HepG2 (cell line): ENCODE results near the gene DAPK3. TPM values are rescaled to one million over a fixed set of nuclear protein-coding genes. Genes with fewer than 3 reads are reported as not detected.

Source experiments
- ATAC-seq: fragments of 200-7000 bp; cut with Tn5 transposase; 3 replicates; pipeline ENCODE4 v1.9.1; 2020; ENCODE audit warnings: mild to moderate bottlenecking, moderate library complexity
- BruUV-seq: library from RNA; stranded (reverse); fragments of 400-500 nt; replicated peaks from 2 replicates; lab custom pipeline; 2021; lab: Mats Ljungman, UMichigan
- CTCF ChIA-PET: fragments of 300-600 bp; formaldehyde crosslinking; extraction: SDS; loops from one replicate; lab custom pipeline; 2021; ENCODE audit warnings: low total read pairs, inconsistent platforms, low intra/inter-chr PET ratio; lab: Yijun Ruan, JAX
- POLR2A ChIA-PET: fragments of 350-600 bp; sonication (Branson Sonifier 250); formaldehyde crosslinking; loops from one replicate; lab custom pipeline; 2020; ENCODE audit warnings: antibody characterized with exemption, inconsistent platforms; lab: Yijun Ruan, JAX
- DNase-seq: peaks from one replicate; pipeline ENCODE4 v3.0.0-alpha.2; 2015; ENCODE audit warnings: low spot score
- FAIRE-seq: peaks from 3 replicates; lab custom pipeline; 2011; peaks lifted over from hg19 to GRCh38; lab: Jason Lieb, UNC
- H2AFZ ChIP-seq: one replicate; pipeline ENCODE4 v1.6.1; 2011; ENCODE audit warnings: low read length, inconsistent platforms
- H3K27ac ChIP-seq: fragments of 300-600 bp; 3 replicates; pipeline ENCODE4 v1.8.0; 2011; ENCODE audit warnings: mixed run types, mild to moderate bottlenecking, mixed read lengths, low read length, inconsistent platforms; ENCODE audit not compliant: insufficient read depth; ENCODE audit errors: extremely low read length
- H3K27me3 ChIP-seq, 2 experiments: fragments of 200-600 bp in 1 of 2; 2 replicates in 1 of 2; 3 replicates in 1 of 2; pipeline versions ENCODE4 v1.6.0 to v1.8.0; 2011; ENCODE audit warnings: low read length in 2 of 2, mild to moderate bottlenecking in 2 of 2, moderate library complexity in 2 of 2, inconsistent platforms in 1 of 2; ENCODE audit not compliant: insufficient read depth in 2 of 2, control insufficient read depth in 1 of 2
- H3K36me3 ChIP-seq, 2 experiments: fragments of 200-600 bp in 1 of 2; replicated peaks in 1 of 2; 2 replicates in 1 of 2; 3 replicates in 1 of 2; pipeline versions ENCODE4 v1.5.1 to v1.8.0; 2011; ENCODE audit warnings: low read length in 2 of 2, inconsistent platforms in 1 of 2; ENCODE audit not compliant: insufficient read depth in 2 of 2, control insufficient read depth in 1 of 2
- H3K4me1 ChIP-seq: 2 replicates; pipeline ENCODE4 v1.5.1; 2012; ENCODE audit warnings: low read length, inconsistent platforms; ENCODE audit not compliant: insufficient read depth
- H3K4me2 ChIP-seq: 2 replicates; pipeline ENCODE4 v1.6.0; 2011; ENCODE audit warnings: low read depth, low read length, inconsistent platforms
- H3K4me3 ChIP-seq, 3 experiments: fragments of 200-600 bp in 1 of 3; sonication (generic), shearing (Covaris generic) in 1 of 3; replicated peaks in 1 of 3; 2 replicates each; pipeline ENCODE4 v1.5.1; 2011 to 2016; ENCODE audit warnings: low read length in 3 of 3, inconsistent platforms in 2 of 3, low read depth in 2 of 3, mild to moderate bottlenecking in 2 of 3, control low read depth in 1 of 3, mixed read lengths in 1 of 3; ENCODE audit not compliant: insufficient read depth in 1 of 3
- H3K79me2 ChIP-seq: one replicate; pipeline ENCODE4 v1.6.1; 2011; ENCODE audit warnings: low read length, inconsistent platforms; ENCODE audit not compliant: insufficient read depth
- H3K9ac ChIP-seq: 2 replicates; pipeline ENCODE4 v1.6.0; 2011; ENCODE audit warnings: mild to moderate bottlenecking, low read depth, low read length, inconsistent platforms; ENCODE audit not compliant: insufficient read depth
- H3K9me3 ChIP-seq: 2 replicates; pipeline ENCODE4 v1.5.1; 2012; ENCODE audit warnings: mild to moderate bottlenecking, low read length
- H4K20me1 ChIP-seq: 2 replicates; pipeline ENCODE4 v1.6.0; 2011; ENCODE audit warnings: inconsistent platforms, mild to moderate bottlenecking, low read length, moderate library complexity; ENCODE audit not compliant: insufficient read depth
- HNF1A ChIP-seq, 2 experiments: sonication (generic) in 1 of 2; formaldehyde crosslinking in 1 of 2; IDR thresholded peaks; 2 replicates each; pipeline versions ENCODE4 v1.4.0 to v1.6.1; 2016 to 2020; ENCODE audit warnings: borderline replicate concordance in 1 of 2, low read depth in 1 of 2, mild to moderate bottlenecking in 1 of 2, missing genetic modification reagents in 1 of 2
- RBFOX2 ChIP-seq: fragments of 200-400 bp; formaldehyde crosslinking; IDR thresholded peaks from 2 replicates; pipeline ENCODE4 v1.6.1; 2017; ENCODE audit warnings: low read depth, mild to moderate bottlenecking, low read length
- ZNF704 ChIP-seq: sonication (generic); formaldehyde crosslinking; IDR thresholded peaks from 2 replicates; pipeline ENCODE4 v1.8.1; 2023; ENCODE audit warnings: mild to moderate bottlenecking, inconsistent platforms, moderate library complexity, missing genetic modification reagents, borderline replicate concordance
- ZSCAN31 ChIP-seq: sonication (generic); formaldehyde crosslinking; IDR thresholded peaks from 2 replicates; pipeline ENCODE4 v1.5.0; 2020; ENCODE audit warnings: low read depth, mild to moderate bottlenecking, missing genetic modification reagents
- WGBS: methylation state at CpG from one replicate; pipeline ENCODE4 v1.1.6; 2017; ENCODE audit warnings: low lambda C conversion rate; 5-methylcytosine and 5-hydroxymethylcytosine counted together
- in situ Hi-C: cut with HindIII; loops from 2 replicates; pipeline ENCODE4 v1.10.0; 2017; ENCODE audit warnings: low pct_unique_long_range_greater_than_20kb; ENCODE audit not compliant: extremely low pct_ligation_motif_present
- intact Hi-C: fragments of 100-400 bp; cut with micrococcal nuclease; formaldehyde crosslinking; loops from one replicate; pipeline ENCODE4 v1.10.0; 2022; ENCODE audit not compliant: unreplicated experiment
- polyA plus RNA-seq, 8 experiments: library from polyadenylated mRNA; depleted of rRNA in 3 of 8; stranded (reverse) in 7 of 8; unstranded in 1 of 8; fragments of >200 nt; fragmentation: Illumina TruSeq in 4 of 8; extraction: Trizol in 4 of 8; gene quantifications; 2 replicates each; pipeline versions ENCODE4 v1.2.1 to v1.2.3, GENCODE V29; 2011 to 2016; ENCODE audit warnings: low read depth in 4 of 8, missing spikeins in 1 of 8, mixed read lengths in 1 of 8; ENCODE audit not compliant: insufficient read depth in 1 of 8
- total RNA-seq, 5 experiments: library from RNA; depleted of rRNA; stranded (reverse); fragments of >200 nt; fragmentation: Illumina TruSeq; extraction: Trizol; gene quantifications; 2 replicates each; pipeline ENCODE4 v1.2.3, GENCODE V29; 2016; ENCODE audit warnings: low read depth in 1 of 5

Gene DAPK3
- total and polyA plus RNA-seq, 2 of the 13 experiments (the other 11 are each of a cell fraction or from before 2014, with no cell fraction given), result 30.5 to 37.3 TPM

- POLR2A ChIA-PET, result interaction anchor here (0.7 kb wide), 1 partner anchor 9 kb away, joined by 3 read pairs; no protein-coding TSS in a partner anchor
- no peak overlapping the region for H3K27ac ChIP-seq
- no TSS peak for BruUV-seq
- no peaks in the 10 kb centered on the region for H3K79me2 ChIP-seq
- H3K4me1 ChIP-seq, result no peaks in the 10 kb centered on the region
- FAIRE-seq (no peak), DNase-seq (no peak), ATAC-seq (no peak)
- no peak overlapping the region for H2AFZ ChIP-seq
- no peak overlapping the region for H3K9ac ChIP-seq
- in situ Hi-C loops (no loop called here), intact Hi-C loops (no loop called here)
- no peak overlapping the region for H3K4me3 ChIP-seq
- H4K20me1 ChIP-seq, result no peaks in the 10 kb centered on the region
- no peaks in the 10 kb centered on the region for H3K9me3 ChIP-seq
- no peak overlapping the region for H3K4me2 ChIP-seq
- no peaks in the 10 kb centered on the region for H3K27me3 ChIP-seq
- H3K36me3 ChIP-seq, result peaks cover 18 to 29% of the 10 kb centered on the region in 2 experiments
- 96% methylated on average over 10 of the region's 15 CpGs for WGBS
- 0 out of 2 replicates have a peak, but pooled peaks have one; percentile 10 for TF ChIP-seq RBFOX2
- TF ChIP-seq ZNF704 (CRISPR knock-in tag), result no peak
- TF ChIP-seq HNF1A (IDR thresholded peaks at IDR 0.05; ENCODE audit: low read depth), result no peak
- TF ChIP-seq HNF1A (CRISPR knock-in tag; IDR thresholded peaks at IDR 0.05; ENCODE audit: borderline replicate concordance), result no peak
- no peak for TF ChIP-seq ZSCAN31
- CTCF ChIA-PET, result no interaction called here
Observed at GRCh38 chr19:3959766-3960131, 11.2 kb downstream of the DAPK3 start.
